ENCODE results near the gene ROPN1L.
"Not testable (repeated sequence)": the region's sequence is repeated elsewhere in the genome, so short reads cannot be mapped to it uniquely, and the experiment has no call there.

The ROPN1L gene

DNA sequence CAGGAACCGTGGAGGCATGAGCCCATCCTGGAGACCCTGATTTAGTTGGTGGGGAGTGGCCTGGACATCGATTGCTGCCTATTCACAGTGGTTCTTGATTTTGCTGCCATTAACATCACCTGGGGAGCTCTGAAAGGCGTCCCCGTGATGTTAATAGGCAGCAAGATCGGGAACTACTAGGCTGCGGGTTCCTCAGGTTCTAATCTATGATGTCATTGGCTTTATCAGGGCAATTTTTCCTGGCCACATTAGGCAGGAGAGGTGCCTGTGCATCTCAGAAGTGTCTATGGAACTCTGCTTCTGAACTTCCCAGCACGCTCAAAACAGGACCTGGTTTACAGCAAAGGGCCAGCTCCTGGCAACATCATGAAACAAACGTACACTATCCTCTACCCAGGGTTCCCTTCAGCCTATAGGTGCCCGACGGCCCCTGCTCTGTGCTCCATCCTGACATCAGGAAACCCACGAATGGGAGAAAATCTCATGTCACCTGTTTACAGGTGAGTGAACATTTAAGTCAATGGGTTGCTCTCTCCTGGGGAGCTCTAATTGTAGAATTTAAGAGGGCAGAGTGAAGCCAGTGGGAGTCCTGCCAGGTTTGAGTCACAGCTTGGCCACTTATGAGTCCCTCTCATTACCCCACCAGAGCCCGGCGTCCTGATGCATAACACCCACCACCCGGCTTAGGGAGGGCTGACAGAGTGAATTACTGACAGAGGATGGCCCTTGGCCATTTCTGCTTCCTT is 49.4 kb downstream of the ROPN1L start:
- Histone ChIP-seq H3K27ac (ENCODE audit: low read depth, low read length) (no peak overlapping the region), H3K4me1 (ENCODE audit: control insufficient read depth, insufficient read depth, low read length) (no peaks in the 10 kb centered on the region), H3K36me3 (ENCODE audit: control insufficient read depth, insufficient read depth, low read length) (no peaks in the 10 kb centered on the region), H3K4me3 (ENCODE audit: low read length) (no peak overlapping the region), H3K9ac (ENCODE audit: low read length) (no peak overlapping the region), H3K27me3 (ENCODE audit: control insufficient read depth, insufficient read depth, low read length) (no peaks in the 10 kb centered on the region)

DNA sequence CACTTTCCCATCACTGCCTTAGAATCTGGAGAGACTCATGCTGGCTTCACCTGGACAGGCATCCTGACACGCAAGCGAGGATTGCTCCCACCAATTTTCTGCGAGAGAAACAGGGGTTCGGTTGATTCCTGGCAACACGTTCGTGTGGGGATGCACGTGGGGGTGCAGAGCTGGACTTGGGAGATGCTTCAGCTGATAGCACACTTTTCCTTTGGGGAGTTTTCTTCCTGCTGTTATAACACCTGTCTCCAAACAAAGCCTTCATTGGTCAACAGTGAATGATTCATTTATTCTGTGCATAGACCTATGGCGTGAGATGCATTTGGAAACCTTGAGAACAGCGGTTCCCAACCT is 50.0 kb downstream of the ROPN1L start:
- Histone ChIP-seq H3K9ac (ENCODE audit: low read length) (no peak overlapping the region), H3K27me3 (ENCODE audit: control insufficient read depth, insufficient read depth, low read length) (no peaks in the 10 kb centered on the region)

DNA sequence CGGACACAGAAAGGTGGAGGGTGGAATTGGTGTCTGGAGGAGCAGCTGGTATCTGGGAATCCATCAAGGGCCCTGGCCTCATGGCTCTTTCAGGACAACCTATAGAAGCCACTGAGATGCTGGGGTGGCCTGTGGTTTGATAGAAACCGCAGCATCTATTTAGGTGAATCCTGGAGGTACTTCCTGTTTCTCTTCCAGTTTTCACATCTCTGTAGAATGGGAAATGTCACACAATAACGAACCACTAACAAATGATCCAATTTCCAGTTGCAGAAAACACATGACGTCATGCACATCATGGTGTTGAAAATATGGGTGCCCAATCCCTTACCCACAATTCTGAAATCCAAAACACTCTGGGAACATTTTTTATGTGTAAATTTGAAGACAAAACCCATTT is 52.2 kb downstream of the ROPN1L start:
- H3K27me3 ChIP-seq (ENCODE audit: control insufficient read depth, insufficient read depth, low read length) = no peaks in the 10 kb centered on the region
- no peak overlapping the region for H3K9ac ChIP-seq (ENCODE audit: low read length)
- no peaks in the 10 kb centered on the region for H3K4me1 ChIP-seq (ENCODE audit: control insufficient read depth, insufficient read depth, low read length)
- H3K27ac ChIP-seq (ENCODE audit: low read depth, low read length) = no peak overlapping the region
- no peak overlapping the region for H3K4me3 ChIP-seq (ENCODE audit: low read length)
- no peaks in the 10 kb centered on the region for H3K36me3 ChIP-seq (ENCODE audit: control insufficient read depth, insufficient read depth, low read length)

More for the DNA sequence above, 50.0 kb downstream of the ROPN1L start:
- H3K27ac ChIP-seq (ENCODE audit: low read depth, low read length) = no peak overlapping the region
- H3K4me3 ChIP-seq (ENCODE audit: low read length) = no peak overlapping the region
- no peaks in the 10 kb centered on the region for H3K4me1 ChIP-seq (ENCODE audit: control insufficient read depth, insufficient read depth, low read length)
- no peaks in the 10 kb centered on the region for H3K36me3 ChIP-seq (ENCODE audit: control insufficient read depth, insufficient read depth, low read length)

DNA sequence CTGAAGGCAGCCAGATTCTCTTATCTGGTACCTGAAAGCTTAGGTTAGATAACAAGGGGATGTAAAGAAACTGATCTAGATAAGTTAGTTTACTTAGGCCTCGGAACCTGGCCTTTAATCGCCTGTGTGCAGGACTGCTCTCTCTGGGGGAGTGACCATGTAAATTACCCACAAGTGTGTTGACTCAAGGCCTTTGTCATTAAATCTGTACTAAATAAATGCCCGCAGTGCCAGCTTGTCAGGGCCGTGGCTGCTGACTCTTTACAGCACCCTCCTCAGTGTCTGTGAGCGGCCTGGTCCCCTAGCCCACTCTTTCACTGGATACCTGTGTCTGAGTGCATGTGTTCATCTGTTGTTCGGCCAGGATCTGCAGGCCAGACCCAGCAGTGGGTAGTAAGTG is 52.8 kb downstream of the ROPN1L start:
- not testable (repeated sequence) for H3K4me3 ChIP-seq (ENCODE audit: low read length); H3K36me3 ChIP-seq (ENCODE audit: control insufficient read depth, insufficient read depth, low read length); H3K27me3 ChIP-seq (ENCODE audit: control insufficient read depth, insufficient read depth, low read length)

DNA sequence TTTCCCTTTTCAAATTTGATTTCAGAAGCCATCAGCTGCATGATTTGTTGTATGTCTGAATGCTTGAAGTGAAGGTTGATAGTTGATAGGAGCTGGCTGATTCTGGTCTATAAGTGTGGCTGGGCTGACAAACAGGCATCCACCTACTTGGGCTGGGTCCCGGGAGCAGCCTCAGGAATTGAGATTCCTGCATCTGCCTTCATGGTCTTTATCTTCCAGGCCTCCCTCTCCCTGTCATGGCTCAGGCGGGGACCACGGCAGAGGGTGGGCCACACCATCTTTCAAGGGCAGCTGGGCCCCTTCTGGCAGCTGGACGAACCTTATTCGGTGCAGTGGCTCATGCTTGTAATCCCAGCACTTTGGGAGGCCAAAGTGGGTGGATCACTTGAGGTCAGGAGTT is 55.9 kb downstream of the ROPN1L start:
- H3K27me3 ChIP-seq (ENCODE audit: control insufficient read depth, insufficient read depth, low read length) = no peaks in the 10 kb centered on the region
- H3K9ac ChIP-seq (ENCODE audit: low read length) = no peak overlapping the region
- no peak overlapping the region for H3K4me3 ChIP-seq (ENCODE audit: low read length)
- H3K36me3 ChIP-seq (ENCODE audit: control insufficient read depth, insufficient read depth, low read length) = no peaks in the 10 kb centered on the region
- no peak overlapping the region for H3K27ac ChIP-seq (ENCODE audit: low read depth, low read length)
- H3K4me1 ChIP-seq (ENCODE audit: control insufficient read depth, insufficient read depth, low read length) = no peaks in the 10 kb centered on the region

More for the DNA sequence above, 52.8 kb downstream of the ROPN1L start:
- not testable (repeated sequence) for H3K27ac ChIP-seq (ENCODE audit: low read depth, low read length); H3K9ac ChIP-seq (ENCODE audit: low read length); H3K4me1 ChIP-seq (ENCODE audit: control insufficient read depth, insufficient read depth, low read length)

DNA sequence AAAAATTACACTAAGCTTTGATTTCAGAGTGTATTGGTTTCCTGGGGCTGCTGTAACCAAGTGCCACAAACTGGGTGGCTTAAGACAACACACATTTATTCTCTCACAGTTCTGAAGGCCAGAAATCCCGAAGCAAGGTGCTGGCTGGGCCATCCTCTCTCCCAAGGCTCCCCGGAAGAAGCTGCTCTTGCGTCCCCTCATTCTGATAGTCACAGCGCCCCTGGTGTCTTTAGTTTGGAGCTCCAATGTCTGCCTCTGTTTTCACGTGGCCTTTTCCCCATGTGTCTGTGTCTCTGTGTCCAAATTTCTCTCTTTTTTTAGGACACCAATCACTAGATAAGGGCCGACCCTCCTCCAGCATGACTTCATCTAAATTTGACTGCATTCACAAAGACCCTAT is 56.7 kb downstream of the ROPN1L start:
- H3K4me3 ChIP-seq (ENCODE audit: low read length) = no peak overlapping the region
- H3K27ac ChIP-seq (ENCODE audit: low read depth, low read length) = no peak overlapping the region
- no peaks in the 10 kb centered on the region for H3K4me1 ChIP-seq (ENCODE audit: control insufficient read depth, insufficient read depth, low read length)
- no peaks in the 10 kb centered on the region for H3K36me3 ChIP-seq (ENCODE audit: control insufficient read depth, insufficient read depth, low read length)
- H3K9ac ChIP-seq (ENCODE audit: low read length) = no peak overlapping the region
- no peaks in the 10 kb centered on the region for H3K27me3 ChIP-seq (ENCODE audit: control insufficient read depth, insufficient read depth, low read length)

DNA sequence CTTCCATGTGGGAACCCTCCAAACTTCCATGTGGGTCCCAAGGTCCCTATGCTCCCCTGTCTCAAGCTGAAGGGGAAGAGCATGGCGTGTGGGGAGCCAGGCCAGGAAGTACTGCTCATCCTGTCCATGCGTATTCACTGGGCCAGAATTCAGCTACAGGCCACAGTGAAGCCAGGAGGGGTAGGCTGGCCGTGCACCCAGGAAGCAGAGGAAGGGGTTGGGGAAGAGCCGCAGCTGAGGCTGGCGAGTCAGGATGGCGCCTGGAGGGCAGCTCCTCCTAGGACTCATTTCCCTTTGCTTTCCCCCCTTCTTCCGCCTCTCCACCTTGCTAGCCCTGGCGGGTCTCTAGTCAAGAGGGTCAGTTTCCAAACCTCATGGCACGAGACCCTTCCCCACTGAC is 57.4 kb downstream of the ROPN1L start:
- Histone ChIP-seq H3K27ac (ENCODE audit: low read depth, low read length) (no peak overlapping the region), H3K4me3 (ENCODE audit: low read length) (no peak overlapping the region), H3K27me3 (ENCODE audit: control insufficient read depth, insufficient read depth, low read length) (no peaks in the 10 kb centered on the region), H3K9ac (ENCODE audit: low read length) (no peak overlapping the region), H3K4me1 (ENCODE audit: control insufficient read depth, insufficient read depth, low read length) (no peaks in the 10 kb centered on the region), H3K36me3 (ENCODE audit: control insufficient read depth, insufficient read depth, low read length) (no peaks in the 10 kb centered on the region)

DNA sequence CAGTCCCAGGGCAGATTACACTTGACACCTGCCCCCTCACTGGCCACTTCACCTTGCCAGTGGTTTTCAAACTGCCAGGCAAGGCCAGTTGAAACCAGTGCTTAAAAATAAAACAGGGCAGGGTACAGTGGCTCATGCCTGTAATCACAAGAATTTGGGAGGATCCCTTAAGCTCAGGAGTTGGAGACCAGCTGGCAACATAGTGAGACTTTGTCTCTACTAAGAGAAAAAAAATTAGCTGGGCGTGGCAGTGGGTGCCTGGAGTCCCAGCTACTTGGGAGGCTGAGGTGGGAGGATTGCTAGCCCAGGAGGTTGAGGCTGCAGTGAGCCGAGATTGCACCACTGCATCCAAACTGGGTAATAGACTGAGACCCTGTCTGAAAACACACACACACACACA is 58.1 kb downstream of the ROPN1L start:
- no peak overlapping the region for H3K27ac ChIP-seq (ENCODE audit: low read depth, low read length)
- H3K9ac ChIP-seq (ENCODE audit: low read length) = no peak overlapping the region
- H3K27me3 ChIP-seq (ENCODE audit: control insufficient read depth, insufficient read depth, low read length) = no peaks in the 10 kb centered on the region
- no peak overlapping the region for H3K4me3 ChIP-seq (ENCODE audit: low read length)
- no peaks in the 10 kb centered on the region for H3K36me3 ChIP-seq (ENCODE audit: control insufficient read depth, insufficient read depth, low read length)
- H3K4me1 ChIP-seq (ENCODE audit: control insufficient read depth, insufficient read depth, low read length) = no peaks in the 10 kb centered on the region

DNA sequence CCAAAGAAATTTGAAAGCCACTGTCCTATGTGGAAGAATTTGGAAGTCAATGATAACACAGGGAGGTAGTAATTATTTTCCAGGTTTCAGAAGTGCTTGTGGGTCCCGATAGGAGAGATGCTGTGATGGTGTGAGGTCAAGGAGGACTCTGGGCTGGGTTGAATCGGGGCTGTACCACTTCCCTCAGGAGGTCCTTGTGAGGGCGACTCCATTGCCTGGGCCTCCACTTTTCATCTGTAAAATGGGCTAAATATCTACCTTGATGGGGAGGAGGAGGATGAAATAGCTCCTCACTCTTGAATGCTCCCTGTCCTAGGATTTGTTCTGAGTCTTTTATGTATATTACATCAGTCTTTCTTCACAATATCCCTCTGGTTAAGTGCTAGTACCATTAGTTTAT is 59.0 kb downstream of the ROPN1L start:
- Histone ChIP-seq H3K4me3 (ENCODE audit: low read length) (no peak overlapping the region), H3K36me3 (ENCODE audit: control insufficient read depth, insufficient read depth, low read length) (no peaks in the 10 kb centered on the region), H3K4me1 (ENCODE audit: control insufficient read depth, insufficient read depth, low read length) (no peaks in the 10 kb centered on the region), H3K27ac (ENCODE audit: low read depth, low read length) (no peak overlapping the region), H3K9ac (ENCODE audit: low read length) (no peak overlapping the region), H3K27me3 (ENCODE audit: control insufficient read depth, insufficient read depth, low read length) (no peaks in the 10 kb centered on the region)

DNA sequence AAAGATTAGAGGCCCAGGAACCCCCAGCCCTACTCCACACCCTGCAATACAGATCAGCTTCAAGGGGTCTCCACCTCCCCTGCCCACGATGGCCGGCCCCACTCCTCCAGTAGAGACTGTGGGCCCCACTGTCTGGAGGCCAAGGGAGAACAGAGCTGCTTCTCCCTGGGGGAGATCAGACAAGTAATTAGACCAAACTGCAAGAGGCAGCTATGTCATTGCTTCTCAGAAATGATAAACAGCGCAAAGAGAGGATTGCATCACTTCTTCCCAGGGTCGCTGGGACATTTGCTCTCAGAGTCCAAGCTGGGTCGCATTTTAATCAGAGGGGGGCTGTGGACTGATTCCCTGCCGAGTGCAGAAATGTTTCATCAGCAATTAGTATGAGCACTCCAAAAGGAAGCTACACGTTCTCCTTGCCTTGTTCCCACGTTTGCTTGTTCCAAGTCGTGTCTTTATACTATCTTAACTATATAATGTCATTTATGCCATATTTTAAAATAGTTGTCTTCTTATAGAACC is 59.9 kb downstream of the ROPN1L start:
- H3K4me3 ChIP-seq (ENCODE audit: low read length) = no peak overlapping the region
- no peaks in the 10 kb centered on the region for H3K36me3 ChIP-seq (ENCODE audit: control insufficient read depth, insufficient read depth, low read length)
- no peak overlapping the region for H3K27ac ChIP-seq (ENCODE audit: low read depth, low read length)
- no peak overlapping the region for H3K9ac ChIP-seq (ENCODE audit: low read length)
- no peaks in the 10 kb centered on the region for H3K4me1 ChIP-seq (ENCODE audit: control insufficient read depth, insufficient read depth, low read length)
- no peaks in the 10 kb centered on the region for H3K27me3 ChIP-seq (ENCODE audit: control insufficient read depth, insufficient read depth, low read length)

DNA sequence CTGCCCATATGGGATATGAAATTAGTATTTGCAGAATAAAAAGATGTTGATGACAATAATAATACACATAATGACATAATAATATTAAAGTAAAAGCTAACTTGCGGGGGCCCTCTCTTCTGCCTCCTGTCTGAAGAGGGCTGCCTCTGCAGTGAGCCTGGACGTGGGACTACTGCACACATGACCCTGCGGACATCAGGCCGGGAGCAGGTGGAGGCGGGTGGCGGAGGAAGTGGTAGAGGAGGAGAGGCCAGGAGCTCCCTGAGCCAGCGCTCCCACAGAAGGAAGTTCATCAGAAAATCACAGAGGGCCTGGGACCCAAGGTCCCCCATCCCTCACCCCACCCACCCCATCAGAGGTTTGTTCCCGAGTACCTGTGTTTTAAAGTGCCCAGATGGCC is 60.5 kb downstream of the ROPN1L start:
- H3K36me3 ChIP-seq (ENCODE audit: control insufficient read depth, insufficient read depth, low read length) = no peaks in the 10 kb centered on the region
- no peaks in the 10 kb centered on the region for H3K27me3 ChIP-seq (ENCODE audit: control insufficient read depth, insufficient read depth, low read length)
- no peaks in the 10 kb centered on the region for H3K4me1 ChIP-seq (ENCODE audit: control insufficient read depth, insufficient read depth, low read length)
- H3K4me3 ChIP-seq (ENCODE audit: low read length) = no peak overlapping the region
- H3K9ac ChIP-seq (ENCODE audit: low read length) = no peak overlapping the region
- H3K27ac ChIP-seq (ENCODE audit: low read depth, low read length) = no peak overlapping the region

DNA sequence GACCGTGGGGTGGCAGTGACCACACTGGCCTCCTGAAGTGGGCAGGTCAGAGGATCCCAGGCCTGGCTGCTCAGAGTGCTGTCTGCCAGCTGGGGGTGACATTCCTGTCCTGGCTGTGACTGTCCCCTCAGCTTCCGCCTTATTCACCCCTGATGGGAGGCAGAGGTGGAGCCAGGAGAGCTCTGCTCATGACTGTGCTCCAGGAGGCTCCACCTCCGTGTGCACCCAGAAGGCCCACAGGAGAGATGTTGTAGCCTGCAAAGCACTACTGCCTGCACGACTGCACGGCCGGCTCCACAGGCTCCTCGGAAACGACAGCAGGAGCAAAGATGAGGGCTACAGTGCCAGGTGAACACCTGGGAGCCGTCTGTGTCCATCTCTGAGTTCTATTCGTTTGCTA is 60.9 kb downstream of the ROPN1L start:
- Histone ChIP-seq H3K27ac (ENCODE audit: low read depth, low read length) (no peak overlapping the region), H3K4me1 (ENCODE audit: control insufficient read depth, insufficient read depth, low read length) (no peaks in the 10 kb centered on the region), H3K27me3 (ENCODE audit: control insufficient read depth, insufficient read depth, low read length) (no peaks in the 10 kb centered on the region), H3K36me3 (ENCODE audit: control insufficient read depth, insufficient read depth, low read length) (no peaks in the 10 kb centered on the region), H3K9ac (ENCODE audit: low read length) (no peak overlapping the region), H3K4me3 (ENCODE audit: low read length) (no peak overlapping the region)

DNA sequence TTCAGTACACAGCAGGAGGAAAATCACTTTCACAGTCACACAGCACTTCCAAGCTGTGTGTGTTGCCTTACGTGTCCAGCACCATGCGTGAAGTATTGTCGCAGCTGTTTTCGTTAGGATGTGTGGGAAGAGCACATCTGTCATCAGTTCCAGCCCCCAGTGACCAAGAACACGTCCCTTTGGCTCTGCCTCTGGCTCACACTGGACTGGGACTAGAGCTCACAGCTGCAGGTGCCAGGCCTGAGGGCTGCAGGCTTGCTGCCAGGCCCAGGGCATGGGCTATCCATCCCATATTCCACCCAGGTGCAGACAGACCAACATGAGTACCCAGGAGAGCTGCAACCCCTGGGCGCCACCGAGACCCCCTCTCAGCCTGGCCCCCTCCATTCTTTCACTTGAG is 61.6 kb downstream of the ROPN1L start:
- Histone ChIP-seq H3K4me3 (ENCODE audit: low read length) (no peak overlapping the region), H3K4me1 (ENCODE audit: control insufficient read depth, insufficient read depth, low read length) (no peaks in the 10 kb centered on the region), H3K27me3 (ENCODE audit: control insufficient read depth, insufficient read depth, low read length) (no peaks in the 10 kb centered on the region), H3K9ac (ENCODE audit: low read length) (no peak overlapping the region), H3K36me3 (ENCODE audit: control insufficient read depth, insufficient read depth, low read length) (no peaks in the 10 kb centered on the region), H3K27ac (ENCODE audit: low read depth, low read length) (no peak overlapping the region)
